HepG2 (cell line): ENCODE data around the gene CYB5B.
A peak's percentile ranks its signal among the peaks of the same experiment; 100 is the strongest.

ENCODE experiments used
- MAX ChIP-seq: IDR thresholded peaks from 2 replicates; pipeline ENCODE4 v1.6.1; 2012; ENCODE audit warnings: inconsistent platforms
- NFYB ChIP-seq: sonication (generic); formaldehyde crosslinking; IDR thresholded peaks from 2 replicates; pipeline ENCODE4 v1.4.0; 2020; ENCODE audit warnings: missing genetic modification reagents
- NR2F2 ChIP-seq: IDR thresholded peaks from 2 replicates; pipeline ENCODE4 v1.6.1; 2012; ENCODE audit warnings: low read depth, inconsistent platforms, borderline replicate concordance
- SAFB2 ChIP-seq: sonication (generic); formaldehyde crosslinking; IDR thresholded peaks from 2 replicates; pipeline ENCODE4 v1.5.1; 2020; ENCODE audit warnings: missing genetic modification reagents, low read depth, mild to moderate bottlenecking, borderline replicate concordance
- ZNF589 ChIP-seq: sonication (generic); formaldehyde crosslinking; conservative IDR thresholded peaks from 2 replicates; pipeline ENCODE4 v1.8.0; 2022; ENCODE audit warnings: mild to moderate bottlenecking, moderate library complexity, missing genetic modification reagents

- no peak for TF ChIP-seq NFYB
- TF ChIP-seq SAFB2 (CRISPR knock-in tag) = no peak
- TF ChIP-seq MAX = no peak
- no peak for TF ChIP-seq ZNF589 (CRISPR knock-in tag)
- peak; percentile 77; the same call in 1 of the 2 replicates for TF ChIP-seq NR2F2
Observed at GRCh38 chr16:69465881-69466280, 41.5 kb downstream of the CYB5B start.
